ENCODE results near the gene C10orf62.
"Not testable (repeated sequence)": the region's sequence is repeated elsewhere in the genome, so short reads cannot be mapped to it uniquely, and the experiment has no call there.

The C10orf62 gene

GRCh38 chr10:97589479-97589878 lies at the start of gene C10orf62:
Gene C10orf62, plus strand, starts transcription at chr10:97589721. Its CDS starts 177 bp downstream, at chr10:97589898.
- FAIRE-seq: no peak

- FAIRE-seq: peak; percentile 60
Measured at GRCh38 chr10:97540669-97541500, 48.6 kb upstream of the C10orf62 start.

GRCh38 chr10:97542169-97543024 lies 47.1 kb upstream of the C10orf62 start:
- no peak for FAIRE-seq

GRCh38 chr10:97543025-97543546 lies 46.4 kb upstream of the C10orf62 start:
- FAIRE-seq: peak; percentile 35

- FAIRE-seq: no peak
Measured at GRCh38 chr10:97546456-97547270, 42.9 kb upstream of the C10orf62 start.

- FAIRE-seq: no peak
Measured at GRCh38 chr10:97547271-97547600, 42.3 kb upstream of the C10orf62 start.

- FAIRE-seq: no peak
Measured at GRCh38 chr10:97547962-97548361, 41.6 kb upstream of the C10orf62 start.

GRCh38 chr10:97548828-97549455 lies 40.6 kb upstream of the C10orf62 start:
- no peak for FAIRE-seq

- FAIRE-seq: no peak
Measured at GRCh38 chr10:97549587-97550322, 39.8 kb upstream of the C10orf62 start.

- no peak for FAIRE-seq
Measured at GRCh38 chr10:97550336-97551149, 39.0 kb upstream of the C10orf62 start.

GRCh38 chr10:97551271-97551670 lies 38.2 kb upstream of the C10orf62 start:
- FAIRE-seq: no peak

- peak; percentile 59 for FAIRE-seq
Measured at GRCh38 chr10:97553575-97554031, 35.9 kb upstream of the C10orf62 start.

GRCh38 chr10:97554336-97554735 lies 35.2 kb upstream of the C10orf62 start:
- FAIRE-seq: not testable (repeated sequence)

GRCh38 chr10:97555541-97555940 lies 34.0 kb upstream of the C10orf62 start:
- FAIRE-seq: not testable (repeated sequence)

- not testable (repeated sequence) for FAIRE-seq
Measured at GRCh38 chr10:97560731-97561381, 28.7 kb upstream of the C10orf62 start.

GRCh38 chr10:97561386-97562077 lies 28.0 kb upstream of the C10orf62 start:
- not testable (repeated sequence) for FAIRE-seq

GRCh38 chr10:97562329-97562728 lies 27.2 kb upstream of the C10orf62 start:
- FAIRE-seq: not testable (repeated sequence)

- no peak for FAIRE-seq
Measured at GRCh38 chr10:97563337-97563736, 26.2 kb upstream of the C10orf62 start.

- FAIRE-seq: no peak
Measured at GRCh38 chr10:97564776-97565175, 24.7 kb upstream of the C10orf62 start.

Data from A204.1 (cell line).